GF-D8 (cell line): Measurements from ENCODE around the gene CEPT1.

Experiments
- DNase-seq: peaks from one replicate; lab custom pipeline; 2025; lab: John Stamatoyannopoulos, UW

Gene CEPT1

DNA sequence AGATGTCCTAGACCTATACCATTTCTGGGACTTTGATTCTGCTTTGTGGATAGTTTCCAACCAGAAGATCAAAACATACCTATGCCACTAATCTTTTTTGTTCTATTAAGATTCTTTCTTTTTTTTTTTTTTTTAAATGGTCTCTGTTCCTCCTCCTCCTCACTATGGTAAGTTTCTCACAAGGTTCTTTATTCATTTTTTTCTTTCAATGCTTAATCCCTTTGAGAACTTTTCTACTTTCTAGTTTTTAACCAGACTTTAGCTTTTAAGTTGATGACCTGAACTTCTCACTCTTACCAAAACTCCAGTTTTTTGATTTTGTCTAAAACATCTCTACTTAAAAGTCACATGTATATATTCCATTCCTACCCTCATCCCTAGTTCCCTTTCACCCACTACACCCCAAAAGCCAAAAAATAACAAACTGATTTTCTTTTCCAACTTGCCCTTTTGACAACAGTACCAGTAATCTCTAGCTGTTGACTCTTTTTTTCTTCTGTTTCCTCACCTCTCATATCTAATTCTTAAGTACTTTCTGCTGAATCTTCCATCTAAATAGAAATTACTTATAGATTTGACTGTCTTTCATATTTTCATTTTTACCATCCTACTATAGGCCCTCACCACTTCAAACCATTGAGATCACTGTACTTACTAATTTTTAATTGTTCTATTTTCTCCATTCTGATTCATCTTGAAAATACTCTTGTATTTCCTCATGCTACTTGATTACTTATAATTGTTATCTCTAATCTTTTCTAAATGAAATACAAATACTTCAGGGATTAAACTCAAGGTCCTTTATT lies 6.1 kb downstream of the CEPT1 start:
- no peak for DNase-seq

DNA sequence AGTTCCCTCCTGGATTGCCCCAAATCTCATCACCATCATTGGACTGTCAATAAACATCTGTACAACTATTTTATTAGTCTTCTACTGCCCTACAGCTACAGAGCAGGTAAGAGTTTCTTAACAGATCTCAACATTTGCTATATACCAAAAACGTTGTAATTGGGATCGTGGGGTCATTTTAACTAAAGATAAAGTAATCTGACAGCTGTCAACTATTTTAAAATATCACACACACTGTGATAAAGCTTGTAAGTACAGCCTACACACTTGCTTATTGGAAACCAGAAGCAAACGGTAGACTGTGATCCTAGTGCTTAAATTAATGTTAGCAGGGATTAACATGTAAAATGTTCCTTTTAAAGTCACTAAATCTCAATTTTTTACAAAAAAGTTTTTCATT lies 7.9 kb downstream of the CEPT1 start:
- no peak for DNase-seq

DNA sequence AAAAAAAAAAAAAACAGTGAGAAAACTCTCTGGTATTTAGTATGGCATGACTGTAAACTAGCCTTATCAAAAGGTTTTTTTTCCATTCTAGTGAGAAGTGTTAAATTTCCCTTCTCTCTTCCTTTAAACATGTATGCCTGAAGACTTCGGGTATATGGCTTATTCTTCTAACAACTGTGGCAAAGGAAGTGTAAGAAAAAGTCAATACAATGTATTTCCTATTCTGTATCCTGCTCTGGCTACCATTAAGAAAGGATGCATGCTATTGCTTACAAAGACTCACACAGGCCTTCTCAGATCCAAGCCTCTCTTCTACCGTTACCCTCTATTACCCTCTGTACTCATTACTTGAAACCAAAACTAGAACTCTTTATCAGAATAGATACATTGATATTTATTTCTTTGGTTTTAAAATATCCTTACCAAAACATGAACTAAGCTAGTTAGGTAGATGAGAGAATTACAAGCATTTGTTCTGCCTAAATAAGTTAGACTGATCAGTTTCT lies 8.4 kb downstream of the CEPT1 start:
- no peak for DNase-seq

DNA sequence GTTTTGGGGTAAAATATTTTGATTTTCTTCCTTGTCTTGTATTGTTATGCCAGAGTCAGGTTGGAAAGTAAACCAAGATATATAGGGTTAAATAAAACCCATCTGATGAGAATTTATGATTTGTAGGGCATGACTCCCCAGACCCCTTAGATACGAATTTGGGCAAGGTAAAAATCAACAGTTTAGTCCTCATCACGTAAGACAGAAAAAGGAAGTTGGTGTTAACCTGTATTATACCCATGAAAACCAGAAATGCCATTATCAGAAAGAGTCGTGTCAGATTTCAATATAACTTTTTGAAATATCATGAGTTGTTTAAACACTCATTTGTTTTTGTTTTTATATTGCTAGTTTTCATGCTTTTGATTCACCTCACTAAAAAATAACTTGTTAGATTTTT lies 11.8 kb downstream of the CEPT1 start:
- DNase-seq = no peak

DNA sequence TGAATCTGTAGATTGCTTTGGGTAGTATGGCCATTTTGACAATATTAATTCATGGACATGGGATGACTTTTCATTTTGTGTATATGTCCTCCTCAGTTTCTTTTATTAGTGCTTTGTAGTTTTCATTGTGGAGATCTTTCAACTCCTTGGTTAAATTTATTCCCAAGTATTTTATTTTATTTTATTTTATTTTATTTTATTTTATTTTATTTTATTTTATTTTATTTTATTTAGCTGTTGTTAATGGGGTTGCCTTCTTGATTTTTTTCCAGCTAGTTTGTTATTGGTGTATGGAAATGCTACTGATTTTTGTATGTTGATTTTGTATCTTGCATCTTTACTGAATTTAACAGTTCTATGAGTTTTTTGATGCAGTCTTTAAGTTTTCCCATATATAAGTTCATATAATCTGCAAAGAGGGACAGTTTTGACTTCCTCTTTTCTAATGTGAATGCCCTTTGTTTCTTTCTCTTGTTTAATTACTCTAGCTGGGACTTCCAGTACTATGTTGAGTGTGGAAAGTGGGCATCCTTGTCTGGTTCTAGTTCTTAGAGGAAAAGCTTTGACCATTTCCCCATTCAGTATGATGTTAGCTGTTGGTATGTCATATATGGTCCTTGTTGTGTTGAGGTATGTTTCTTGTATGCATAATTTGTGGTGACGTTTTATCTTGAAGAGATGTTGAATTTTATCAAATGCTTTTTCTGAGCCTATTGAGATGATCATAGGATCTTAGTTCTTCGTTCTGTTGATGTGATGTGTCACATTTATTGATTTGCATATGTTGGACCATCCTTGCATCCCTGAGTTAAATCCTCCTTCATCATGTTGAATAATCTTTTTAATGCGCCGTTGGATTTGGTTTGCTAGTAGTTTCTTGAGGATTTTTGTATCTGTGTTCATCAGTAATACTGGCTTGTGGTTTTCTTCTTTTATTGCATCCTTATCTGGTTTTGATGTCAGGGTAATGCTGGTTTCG lies 14.3 kb downstream of the CEPT1 start:
- DNase-seq = peak; percentile 5

DNA sequence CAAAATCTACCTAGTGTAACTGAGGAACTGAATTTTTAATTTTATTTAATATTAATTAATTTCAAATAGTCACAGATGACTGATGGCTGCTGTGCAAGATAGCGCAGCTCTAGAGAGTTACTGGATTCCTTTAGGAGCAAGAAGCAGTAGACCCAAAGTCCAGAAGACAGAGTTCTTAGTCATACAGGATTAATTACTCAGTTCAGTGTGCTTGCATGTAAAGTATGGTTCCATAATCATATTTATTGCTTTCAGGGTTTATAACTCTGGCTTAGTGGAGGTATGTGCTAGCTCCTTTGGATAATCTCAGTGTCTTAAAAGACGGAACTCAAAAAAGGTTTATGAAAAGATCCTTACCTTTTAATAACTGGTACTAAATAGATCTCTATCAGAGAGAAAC lies 17.4 kb downstream of the CEPT1 start:
- no peak for DNase-seq

DNA sequence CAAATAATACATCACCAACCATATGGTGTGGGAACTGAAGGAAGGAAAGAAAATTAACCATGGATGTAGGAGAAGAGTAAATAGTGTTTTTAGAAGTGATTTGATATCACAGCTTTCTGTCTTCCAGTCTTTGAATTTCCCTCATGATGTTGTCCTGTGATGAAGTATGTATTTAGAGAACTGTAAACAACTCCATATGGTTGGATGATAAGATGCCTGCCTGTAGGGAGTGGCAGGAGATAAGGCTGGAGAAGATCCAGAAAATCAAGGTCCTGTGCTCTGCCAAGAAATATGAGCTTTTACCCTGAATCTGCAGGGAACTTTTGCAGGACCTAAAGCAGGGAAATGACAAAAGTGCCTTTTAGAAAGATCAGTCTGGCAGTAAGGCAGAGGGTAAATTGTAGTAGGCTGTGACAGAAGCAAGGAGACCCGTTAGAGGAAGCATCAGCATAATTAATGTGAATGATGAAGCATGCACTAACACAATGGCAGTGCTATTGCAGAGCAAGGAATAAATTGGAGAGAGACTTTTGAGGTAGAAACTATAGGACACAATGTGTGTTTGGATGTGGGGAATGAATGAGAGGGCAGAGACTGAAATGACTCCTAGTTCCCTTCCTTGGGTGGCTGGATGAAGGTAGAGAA lies 21.9 kb downstream of the CEPT1 start:
- no peak for DNase-seq

DNA sequence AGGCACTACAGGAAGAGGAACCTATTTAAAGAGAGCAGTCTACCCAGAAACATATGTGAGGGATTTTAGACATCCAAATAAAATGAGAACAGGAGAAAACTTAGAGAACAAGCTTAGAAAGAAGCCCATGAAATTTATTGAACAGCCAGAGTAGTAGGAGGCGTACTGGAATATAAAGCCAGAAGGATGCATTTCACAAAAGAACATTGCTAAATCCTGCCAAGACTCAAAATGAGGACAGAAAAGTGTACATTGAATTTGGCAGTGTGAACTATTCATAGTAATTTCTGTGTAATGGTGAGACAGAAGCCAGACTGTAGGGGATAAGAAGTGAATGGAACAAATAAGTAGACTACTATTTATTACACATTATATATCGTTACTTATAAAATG lies 22.5 kb downstream of the CEPT1 start:
- DNase-seq = no peak

DNA sequence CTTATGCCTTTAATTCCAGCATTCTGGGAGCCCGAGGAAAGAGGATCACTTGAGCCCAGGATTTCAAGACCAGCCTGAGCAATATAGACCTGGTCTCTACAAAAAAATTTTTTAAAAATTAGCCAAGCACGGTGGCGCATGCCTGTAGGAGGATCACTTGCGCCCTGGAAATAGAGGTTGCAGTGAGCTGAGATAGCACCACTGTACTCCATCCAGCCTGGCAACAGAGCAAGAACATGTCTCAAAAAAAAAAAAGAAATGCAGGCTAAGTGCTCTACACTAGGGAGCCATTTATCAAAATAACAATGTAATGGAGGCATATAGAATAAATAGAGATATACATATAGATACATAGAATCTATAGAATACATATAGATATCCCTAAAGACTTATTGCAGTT lies 23.3 kb downstream of the CEPT1 start:
- no peak for DNase-seq

DNA sequence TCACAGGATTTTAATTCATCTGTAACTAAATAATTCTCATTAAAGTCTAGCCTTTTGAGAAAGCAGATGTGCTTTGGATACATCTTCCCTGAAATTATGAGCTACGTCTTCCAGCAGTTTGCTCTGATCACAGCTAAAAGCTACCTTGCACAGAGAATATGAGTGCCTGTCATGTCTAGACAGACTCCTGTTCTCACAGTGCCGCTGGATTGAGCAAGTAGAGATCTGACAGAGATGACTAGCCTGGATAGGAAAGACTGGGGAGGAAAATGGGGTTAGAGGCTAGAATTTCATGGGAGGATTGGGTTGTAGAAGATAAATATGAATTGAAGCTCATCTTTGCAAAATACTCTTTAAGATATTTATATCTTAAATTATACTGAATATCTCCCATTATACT lies 24.1 kb downstream of the CEPT1 start:
- no peak for DNase-seq

DNA sequence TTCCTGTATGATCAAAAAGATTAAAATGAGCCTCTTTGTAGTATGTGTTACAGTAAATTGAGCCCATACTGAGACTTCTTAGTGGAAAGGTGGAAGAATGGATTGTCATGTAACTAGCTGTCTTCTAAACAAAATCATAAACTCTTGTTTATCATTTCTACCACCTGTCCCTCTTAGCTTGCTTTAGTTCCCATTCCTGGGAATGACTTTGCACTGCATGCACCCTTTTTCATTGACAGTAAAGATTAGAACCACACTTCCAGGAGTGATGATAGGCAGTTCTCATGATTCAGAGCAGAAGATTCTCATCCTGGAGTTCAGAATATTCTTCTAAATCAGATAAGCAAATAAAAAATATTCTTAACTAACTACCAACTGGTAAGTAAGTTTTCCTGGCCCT lies 32.4 kb downstream of the CEPT1 start:
- DNase-seq = no peak

DNA sequence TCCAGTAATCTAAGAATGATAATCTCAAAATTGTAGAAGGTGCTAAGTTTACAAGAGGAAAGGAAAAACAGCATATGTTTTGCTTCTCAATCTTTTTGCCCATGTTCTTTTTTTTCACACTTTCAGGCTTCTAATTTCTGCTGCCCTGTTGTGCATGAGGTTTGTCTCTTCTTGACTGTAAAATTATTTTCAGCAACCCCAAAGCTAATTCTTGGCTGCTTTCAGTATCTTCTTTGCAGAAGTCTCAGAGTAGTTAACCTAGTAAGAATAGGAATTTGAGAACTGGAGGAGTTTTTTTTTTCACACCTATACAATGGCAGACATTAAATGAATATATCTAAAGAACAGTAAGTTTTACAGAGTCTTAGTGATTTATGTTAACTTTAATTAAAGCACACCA lies 34.0 kb downstream of the CEPT1 start:
- no peak for DNase-seq

DNA sequence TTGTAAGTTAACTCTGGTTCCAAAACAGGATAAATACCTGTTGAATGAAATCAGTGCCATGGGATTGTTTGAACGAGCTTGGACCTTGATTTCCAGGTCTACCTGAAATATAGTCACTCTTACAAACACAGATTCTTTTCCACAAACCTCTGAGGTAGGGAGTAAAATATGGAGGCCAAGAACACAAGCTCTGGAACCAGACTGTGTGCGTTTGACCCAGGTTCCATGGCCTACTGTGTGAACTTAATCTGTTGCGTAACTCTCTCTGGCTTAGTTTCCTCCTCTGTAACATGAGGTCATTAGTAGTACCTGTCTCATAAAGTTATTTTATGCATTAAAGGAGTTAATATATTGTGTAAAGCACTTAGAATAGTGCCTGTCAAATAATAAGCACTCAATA lies 35.3 kb downstream of the CEPT1 start:
- DNase-seq = no peak

DNA sequence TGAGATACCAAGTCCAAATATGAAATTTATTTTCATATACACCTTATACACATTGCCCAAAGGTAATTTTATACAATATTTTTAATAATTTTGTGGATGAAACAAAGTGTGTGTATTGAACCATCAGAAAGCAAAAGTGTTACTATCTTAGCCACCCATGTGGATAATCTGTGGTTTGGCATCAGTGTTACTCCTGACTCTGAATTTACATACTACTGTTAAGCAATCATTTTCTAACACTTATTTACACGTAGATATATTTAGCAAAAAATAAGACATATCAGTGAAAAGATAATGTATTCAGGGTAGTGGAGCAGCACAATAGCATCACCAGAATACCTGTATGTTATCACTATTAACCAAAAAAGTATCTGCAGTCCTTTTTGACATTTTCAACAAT lies 36.7 kb downstream of the CEPT1 start:
- no peak for DNase-seq

DNA sequence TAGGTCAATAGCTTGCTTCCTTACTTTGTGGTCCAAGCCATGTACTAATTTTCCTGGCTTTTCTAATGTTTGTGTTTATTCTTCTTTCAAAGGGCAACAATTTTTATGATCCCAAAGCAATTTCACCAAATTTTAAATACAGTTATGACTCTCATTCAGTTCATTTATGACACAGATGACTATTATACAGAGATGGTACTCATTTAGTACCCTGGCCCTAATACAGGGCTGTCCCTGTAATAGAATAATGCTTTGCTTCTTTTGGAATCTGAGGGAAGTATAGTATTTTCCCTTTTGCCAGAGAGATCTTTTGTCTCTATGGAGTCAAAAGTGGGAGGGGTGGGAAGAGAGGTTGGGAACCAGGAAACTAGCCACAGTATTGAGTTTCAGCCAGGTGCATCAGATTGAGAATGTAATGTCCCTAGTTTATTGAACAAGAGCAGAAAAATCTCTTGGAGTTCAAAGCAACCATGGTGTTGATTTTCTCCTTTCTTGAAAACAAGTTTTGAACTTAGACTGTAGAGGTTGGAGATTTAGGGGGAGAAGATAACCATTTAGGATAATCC lies 40.0 kb downstream of the CEPT1 start:
- DNase-seq = no peak

DNA sequence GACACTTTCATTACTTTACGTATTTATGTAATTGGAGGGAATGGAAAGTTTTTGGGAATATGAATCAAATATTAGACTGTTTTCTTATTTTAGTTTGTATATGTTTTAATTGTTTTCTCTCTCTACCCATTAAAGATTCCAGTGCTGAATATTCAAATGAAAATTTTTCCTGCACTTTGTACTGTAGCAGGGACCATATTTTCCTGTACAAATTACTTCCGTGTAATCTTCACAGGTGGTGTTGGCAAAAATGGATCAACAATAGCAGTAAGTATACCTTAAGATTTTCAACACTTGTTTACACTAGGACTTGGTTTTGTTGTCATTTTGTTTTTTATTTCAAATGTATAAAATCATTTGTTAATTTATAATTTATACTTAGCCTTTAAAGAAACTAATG lies 42.0 kb downstream of the CEPT1 start:
- no peak for DNase-seq

DNA sequence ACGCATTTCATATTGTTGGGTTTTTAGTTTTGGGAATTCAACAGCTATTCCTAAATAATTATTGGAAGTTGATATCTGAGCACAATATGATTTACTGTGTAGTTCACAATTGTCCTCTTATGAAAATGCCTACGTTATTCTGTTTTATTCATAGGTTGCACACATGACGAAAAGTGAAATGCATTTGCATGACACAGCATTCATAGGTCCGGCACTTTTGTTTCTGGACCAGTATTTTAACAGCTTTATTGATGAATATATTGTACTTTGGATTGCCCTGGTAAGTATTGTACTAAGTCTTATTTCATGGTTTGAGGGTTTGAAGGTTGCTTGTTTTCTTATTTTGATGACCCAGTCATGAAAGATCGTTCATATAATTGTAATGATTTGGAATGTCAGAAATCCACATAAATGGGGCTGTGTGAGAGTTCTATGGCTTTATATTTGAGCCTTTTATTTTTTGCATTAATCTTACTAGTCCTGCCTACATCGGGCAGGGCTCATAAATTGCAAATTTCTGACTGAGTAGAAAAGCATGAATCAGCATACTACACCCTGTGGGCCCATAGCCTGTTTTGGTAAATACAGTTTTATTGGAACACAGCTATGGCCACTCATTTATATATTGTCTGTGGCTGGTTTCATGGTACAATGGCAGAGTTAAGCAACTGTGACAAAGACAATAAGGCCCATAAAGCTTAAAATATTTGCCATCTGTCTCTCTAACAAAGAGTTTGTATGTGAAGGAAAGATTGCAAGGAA lies 43.5 kb downstream of the CEPT1 start:
- no peak for DNase-seq

DNA sequence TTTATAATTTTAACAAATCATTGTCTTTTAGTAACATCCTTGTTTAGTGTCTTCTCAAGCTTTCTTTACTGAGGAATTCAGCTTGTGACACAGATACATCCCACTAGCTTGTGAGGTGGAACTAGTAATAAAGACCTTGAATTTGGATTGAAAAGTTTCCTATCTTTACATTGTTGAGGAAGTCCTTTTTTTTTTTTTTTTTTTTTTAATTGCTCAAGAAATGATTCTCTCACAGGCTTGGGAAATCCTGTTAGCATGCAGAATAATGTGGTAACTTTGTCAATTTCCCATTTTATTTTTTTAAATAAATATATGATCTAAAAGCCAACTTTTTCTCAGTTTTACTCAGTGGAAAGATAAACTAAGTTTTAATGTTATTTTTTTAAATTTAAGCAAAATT lies 44.6 kb downstream of the CEPT1 start:
- peak; percentile 9 for DNase-seq

DNA sequence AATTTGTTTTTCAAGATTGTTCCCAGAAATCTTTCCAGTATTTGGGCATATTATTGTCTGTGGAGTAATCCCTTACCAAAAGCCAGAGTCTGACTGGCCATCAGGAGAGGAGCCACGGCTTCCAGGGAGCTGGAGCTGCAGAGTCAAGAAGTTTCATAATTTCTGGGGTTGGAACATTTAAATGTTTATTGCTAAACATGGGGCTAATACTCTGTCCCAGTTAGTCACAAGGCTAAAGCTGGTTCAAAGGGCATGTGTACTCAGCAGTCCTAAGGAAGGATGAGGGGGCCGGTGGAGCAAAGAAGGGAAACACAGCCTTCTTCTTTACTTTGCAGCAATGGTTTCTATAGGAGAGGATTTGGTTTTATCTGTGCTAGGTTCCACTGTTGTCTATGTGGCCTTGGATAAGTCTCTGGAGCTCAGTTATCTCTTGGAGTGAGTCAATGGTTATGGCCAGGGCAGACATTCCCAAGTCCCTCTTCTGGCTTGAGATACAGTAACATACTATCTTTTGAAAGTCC lies 51.0 kb downstream of the CEPT1 start:
- no peak for DNase-seq

DNA sequence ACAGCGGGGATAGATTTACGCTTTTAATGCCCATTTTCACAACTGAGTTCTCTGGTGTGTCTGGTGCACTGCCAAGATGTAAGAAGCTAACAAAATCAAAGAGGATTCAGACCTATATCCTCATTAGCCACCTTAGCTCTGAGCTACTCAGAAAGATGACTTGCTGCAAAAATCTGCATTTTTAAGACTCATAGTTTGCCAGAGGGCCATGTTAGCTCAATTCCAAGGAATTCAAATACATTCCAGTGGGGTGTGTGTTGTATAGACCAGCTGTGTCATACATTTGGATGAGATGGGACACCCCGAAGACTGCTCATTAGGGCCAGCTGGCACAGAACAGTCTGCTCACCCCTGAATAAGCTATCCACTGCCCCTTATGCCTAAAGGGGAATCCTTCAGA lies 51.5 kb downstream of the CEPT1 start:
- DNase-seq = no peak

DNA sequence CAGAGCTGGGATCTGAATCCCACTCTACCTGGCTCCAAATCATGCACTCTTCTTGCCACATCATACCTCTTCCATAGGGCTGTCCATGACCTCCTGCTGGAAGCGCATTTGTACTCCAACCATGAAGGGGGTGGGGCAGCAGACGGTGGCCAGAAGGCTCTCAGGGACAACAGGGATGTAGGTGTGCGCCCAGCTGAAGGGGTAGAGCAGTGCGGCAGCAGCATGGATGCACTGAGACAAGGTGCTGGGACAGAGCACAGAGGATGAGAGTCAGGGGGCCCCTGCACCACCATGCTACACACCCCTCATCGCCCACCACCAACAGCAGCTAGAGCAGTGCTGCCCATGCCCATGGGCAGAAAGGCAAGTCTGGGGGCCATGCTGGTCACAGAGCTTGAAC lies 52.1 kb downstream of the CEPT1 start:
- no peak for DNase-seq
